DMS153 treated with DMSO at 0.1 percent for 48 hours (cell line): ENCODE measurements around the gene CAMK4.
"Not testable (repeated sequence)": the region's sequence is repeated elsewhere in the genome, so short reads cannot be mapped to it uniquely, and the experiment has no call there.

Experiments
- DNase-seq: peaks from one replicate; lab custom pipeline; 2025; ENCODE audit not compliant: unreplicated experiment; lab: John Stamatoyannopoulos, UW

Gene CAMK4

DNA sequence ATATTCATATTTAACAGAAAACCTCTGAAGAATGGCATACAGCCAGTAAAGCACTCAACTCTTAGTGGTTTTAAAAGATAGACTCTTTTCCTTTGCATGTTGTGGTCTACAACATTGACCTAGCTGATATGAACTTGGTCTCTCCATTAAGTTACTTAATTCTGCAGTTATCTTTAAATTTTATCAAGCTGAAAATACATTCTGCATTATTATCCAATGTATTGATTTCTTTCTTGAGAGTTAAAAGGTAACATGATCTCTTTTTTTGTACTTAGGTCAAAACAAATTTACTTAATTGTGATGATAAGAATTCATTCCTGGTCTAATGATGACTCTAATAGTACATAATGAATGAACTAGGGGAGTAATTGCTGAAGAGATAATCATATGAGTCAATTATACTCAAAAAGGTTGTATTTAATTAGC, 155.2 kb downstream of the CAMK4 start:
- no peak for DNase-seq

GRCh38 chr5:111383288-111383970, 159.2 kb downstream of the CAMK4 start:
- DNase-seq = no peak

GRCh38 chr5:111384220-111384619, 160.0 kb downstream of the CAMK4 start:
- DNase-seq = no peak

- DNase-seq = no peak
Measured at GRCh38 chr5:111385051-111385450, 160.9 kb downstream of the CAMK4 start.

- DNase-seq = no peak
Measured at GRCh38 chr5:111385970-111386831, 162.0 kb downstream of the CAMK4 start.

DNA sequence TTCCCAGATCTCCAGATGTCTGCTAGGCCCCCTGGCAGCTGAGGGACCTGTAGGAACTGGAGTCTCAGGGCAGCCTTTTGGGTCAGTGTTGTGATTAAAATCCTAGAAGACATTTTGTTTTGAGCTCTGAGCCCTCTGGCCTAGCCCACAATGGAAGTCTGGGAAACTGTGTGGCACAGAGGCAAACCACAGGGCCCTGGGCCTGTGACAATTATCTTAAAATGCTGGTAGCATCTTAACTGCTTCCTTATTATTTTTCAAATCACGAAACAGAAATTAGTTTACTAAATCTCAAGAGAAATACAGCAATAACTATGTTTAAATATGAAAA, 162.6 kb downstream of the CAMK4 start:
- no peak for DNase-seq

- no peak for DNase-seq
Measured at GRCh38 chr5:111387361-111387760, 163.2 kb downstream of the CAMK4 start.

GRCh38 chr5:111389390-111390082, 165.4 kb downstream of the CAMK4 start:
- DNase-seq = no peak

GRCh38 chr5:111392181-111392580, 168.0 kb downstream of the CAMK4 start:
- DNase-seq = no peak

DNA sequence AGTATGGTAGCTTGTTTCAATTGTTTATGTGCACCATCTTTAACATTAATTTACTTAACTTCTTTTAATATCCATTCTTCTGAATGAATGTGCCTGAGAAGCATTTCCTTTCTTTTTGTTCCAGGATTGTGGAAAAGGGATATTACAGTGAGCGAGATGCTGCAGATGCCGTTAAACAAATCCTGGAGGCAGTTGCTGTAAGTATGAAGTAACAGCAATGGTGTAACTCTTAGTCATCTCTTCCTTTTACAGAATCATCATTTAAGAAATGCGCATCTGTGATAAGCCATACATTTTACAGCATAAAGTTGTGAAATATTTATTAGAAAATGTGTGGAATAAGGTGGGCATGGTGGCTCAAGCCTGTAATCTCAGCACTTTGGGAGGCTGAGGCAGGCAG, 170.4 kb downstream of the CAMK4 start:
- no peak for DNase-seq

- no peak for DNase-seq
Measured at GRCh38 chr5:111398013-111398412, 173.8 kb downstream of the CAMK4 start.

- DNase-seq = no peak
Measured at GRCh38 chr5:111399113-111399512, 174.9 kb downstream of the CAMK4 start.

DNA sequence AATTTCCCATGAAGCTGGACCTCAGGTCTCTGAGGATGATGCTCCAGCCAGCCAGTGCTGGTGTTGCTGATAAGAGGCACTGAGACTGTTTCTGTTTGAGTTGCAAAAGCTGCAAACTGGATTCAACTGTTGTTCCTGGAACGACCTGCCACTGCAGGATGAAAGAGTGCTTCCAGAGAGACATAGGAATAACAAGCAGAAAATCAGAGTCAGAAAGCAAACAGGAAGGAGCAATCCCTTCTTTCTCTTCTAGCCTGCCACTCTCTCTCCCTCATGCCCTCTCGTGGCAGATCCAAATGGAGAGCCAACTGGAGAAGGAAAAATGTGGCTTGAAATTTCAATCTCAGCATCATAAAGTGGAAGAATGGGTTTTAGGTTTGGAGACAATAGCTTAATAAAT, 177.7 kb downstream of the CAMK4 start:
- no peak for DNase-seq

GRCh38 chr5:111404270-111404769, 180.1 kb downstream of the CAMK4 start:
- DNase-seq = no peak

DNA sequence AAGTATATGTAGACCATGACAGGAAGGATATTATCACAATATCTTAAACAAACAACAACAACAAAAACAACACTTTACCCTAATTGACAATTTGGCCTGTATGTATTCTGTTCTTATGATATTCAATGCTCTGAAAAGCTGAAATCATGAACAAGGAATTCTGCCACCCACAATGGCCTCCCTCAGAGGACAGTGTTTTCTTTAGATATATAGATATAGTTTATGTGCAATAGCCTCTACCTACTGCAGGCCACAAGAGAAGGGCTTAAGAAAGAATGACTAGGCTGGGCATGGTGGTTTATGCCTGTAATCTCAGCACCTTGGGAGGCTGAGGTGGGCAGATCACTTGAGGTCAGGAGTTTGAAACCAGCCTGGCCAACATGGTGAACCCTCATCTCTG, 183.4 kb downstream of the CAMK4 start:
- DNase-seq = no peak

- DNase-seq = no peak
Measured at GRCh38 chr5:111408817-111409216, 184.6 kb downstream of the CAMK4 start.

DNA sequence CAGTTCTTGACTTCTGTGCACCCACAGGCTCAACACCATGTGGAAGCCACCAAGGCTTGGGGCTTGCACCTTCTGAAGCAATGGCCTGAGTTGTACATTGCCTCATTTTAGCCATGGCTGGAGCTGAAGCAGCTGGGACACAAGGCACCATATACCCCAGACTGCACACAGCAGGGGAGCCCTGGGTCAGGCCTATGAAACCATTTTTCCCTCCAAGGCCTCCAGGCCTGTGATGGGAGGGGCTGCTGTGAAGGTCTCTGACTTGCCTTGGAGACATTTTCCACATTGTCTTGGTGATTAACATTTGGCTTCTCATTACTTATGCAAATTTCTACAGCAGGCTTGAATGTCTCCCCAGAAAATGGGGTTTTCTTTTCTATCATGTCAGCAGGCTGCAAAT, 185.1 kb downstream of the CAMK4 start:
- not testable (repeated sequence) for DNase-seq

DNA sequence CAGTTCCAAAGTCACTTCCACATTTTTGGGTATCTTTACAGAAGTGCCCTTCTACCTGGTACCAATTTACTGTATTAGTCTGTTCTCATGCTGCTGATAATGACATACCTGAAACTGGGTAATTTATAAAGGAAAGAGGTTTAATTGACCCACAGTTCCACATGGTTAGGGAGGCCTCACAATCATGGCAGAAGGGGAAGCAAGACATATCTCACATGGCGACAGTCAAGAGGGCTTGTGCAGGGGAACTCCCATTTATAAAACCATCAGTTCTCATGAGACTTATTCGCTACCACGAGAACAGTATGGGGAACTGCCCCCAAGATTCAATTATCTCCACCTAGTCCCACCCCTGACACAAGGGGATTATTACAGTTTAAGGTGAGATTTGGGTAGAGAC, 185.9 kb downstream of the CAMK4 start:
- not testable (repeated sequence) for DNase-seq

GRCh38 chr5:111411301-111411700, 187.1 kb downstream of the CAMK4 start:
- no peak for DNase-seq

DNA sequence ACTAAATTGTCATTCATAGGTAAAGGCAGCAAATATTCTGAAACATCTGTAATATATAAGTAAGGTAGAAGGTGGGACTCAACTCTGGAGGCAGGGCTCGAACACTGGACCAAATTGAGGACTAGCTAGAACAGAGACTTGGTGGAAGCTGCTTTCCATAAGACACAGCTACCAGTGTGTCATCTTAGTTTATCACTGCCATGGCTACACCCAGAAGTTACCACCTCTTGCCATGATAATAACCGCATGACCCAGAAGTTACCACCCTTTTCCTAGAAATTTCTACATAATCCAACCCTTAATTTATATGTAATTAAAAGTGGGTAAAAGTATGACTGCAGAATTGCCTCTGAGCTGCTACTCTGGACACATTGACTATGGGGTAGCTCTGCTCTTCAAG, 188.4 kb downstream of the CAMK4 start:
- no peak for DNase-seq

DNA sequence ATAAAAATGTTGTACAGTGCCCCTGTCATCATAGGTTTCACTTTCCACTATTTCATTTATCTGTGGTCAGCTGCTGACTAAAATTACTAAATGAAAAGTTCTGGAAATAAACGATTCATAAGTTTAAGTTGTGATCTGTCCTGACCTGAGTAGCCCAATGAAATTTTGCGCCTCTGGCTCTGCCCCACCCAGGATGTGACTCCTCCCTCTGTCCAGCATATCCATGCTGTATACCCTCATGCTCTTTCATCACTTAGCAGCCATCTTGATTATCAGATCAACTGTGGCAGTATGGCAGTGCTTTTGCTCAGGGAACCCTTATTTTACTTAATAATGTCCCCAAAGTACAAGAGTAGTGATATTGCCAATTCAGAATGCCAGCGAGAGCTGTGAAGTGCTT, 190.9 kb downstream of the CAMK4 start:
- no peak for DNase-seq

DNA sequence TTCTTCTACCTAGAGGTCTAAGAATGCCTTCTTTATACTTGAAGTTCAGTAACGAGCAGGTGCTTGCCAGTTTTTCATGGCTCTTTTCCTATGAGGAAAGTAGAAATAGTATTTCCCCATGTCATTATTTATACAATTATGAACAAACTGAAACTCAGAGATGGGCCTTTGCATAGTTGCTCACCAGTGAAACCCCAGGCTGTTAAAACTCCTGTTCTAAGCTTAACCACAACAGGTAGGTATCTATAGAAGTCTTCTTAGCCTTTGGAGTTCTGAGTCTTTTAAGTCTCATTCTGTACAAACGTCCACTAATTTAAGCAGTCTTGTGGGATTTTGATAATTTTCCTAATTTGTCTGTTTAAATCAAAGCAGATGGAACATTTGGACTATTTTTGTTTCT, 198.1 kb downstream of the CAMK4 start:
- DNase-seq = no peak
